ENCODE data around the gene TANGO6. TPM values are rescaled to one million over a fixed set of nuclear protein-coding genes. Genes with fewer than 3 reads are reported as not detected.

Gene TANGO6
- total and polyA plus RNA-seq, 10 of the 15 experiments (the other 5 are each of a cell fraction or from before 2014, with no cell fraction given): 1.1 to 20.6 (median 11.0) TPM

DNA sequence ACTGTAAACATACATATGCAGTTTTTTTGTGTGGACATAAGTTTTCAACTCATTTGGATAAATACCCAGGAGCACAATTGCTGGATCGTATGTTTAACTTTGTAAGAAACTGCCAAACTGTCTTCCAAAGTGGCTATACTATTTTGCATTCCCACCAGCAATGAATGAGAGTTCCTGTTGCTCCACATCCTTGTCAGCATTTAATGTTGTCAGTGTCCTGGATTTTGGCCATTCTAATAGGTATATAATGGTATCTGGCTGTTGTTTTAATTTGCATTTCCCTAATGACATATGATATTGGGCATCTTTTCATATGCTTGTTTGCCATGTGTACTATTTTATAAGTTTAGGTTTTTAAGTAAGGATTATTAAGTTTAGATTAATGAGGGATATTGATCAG lies 14.1 kb downstream of the TANGO6 start (continued):
- TF ChIP-seq CUX1 (IDR thresholded peaks at IDR 0.05; ENCODE audit: insufficient replicate concordance, low read depth, low read length) (no peak), DPF2 (IDR thresholded peaks at IDR 0.05) (no peak), SMAD5 (IDR thresholded peaks at IDR 0.05; ENCODE audit: low read depth) (no peak), CBX3 (IDR thresholded peaks at IDR 0.05; ENCODE audit: borderline replicate concordance, low read depth) (no peak)
- TF ChIP-seq, protein P1, sequence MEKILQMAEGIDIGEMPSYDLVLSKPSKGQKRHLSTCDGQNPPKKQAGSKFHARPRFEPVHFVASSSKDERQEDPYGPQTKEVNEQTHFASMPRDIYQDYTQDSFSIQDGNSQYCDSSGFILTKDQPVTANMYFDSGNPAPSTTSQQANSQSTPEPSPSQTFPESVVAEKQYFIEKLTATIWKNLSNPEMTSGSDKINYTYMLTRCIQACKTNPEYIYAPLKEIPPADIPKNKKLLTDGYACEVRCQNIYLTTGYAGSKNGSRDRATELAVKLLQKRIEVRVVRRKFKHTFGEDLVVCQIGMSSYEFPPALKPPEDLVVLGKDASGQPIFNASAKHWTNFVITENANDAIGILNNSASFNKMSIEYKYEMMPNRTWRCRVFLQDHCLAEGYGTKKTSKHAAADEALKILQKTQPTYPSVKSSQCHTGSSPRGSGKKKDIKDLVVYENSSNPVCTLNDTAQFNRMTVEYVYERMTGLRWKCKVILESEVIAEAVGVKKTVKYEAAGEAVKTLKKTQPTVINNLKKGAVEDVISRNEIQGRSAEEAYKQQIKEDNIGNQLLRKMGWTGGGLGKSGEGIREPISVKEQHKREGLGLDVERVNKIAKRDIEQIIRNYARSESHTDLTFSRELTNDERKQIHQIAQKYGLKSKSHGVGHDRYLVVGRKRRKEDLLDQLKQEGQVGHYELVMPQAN (conservative IDR thresholded peaks at IDR 0.05): no peak
